ENCODE data around the gene GPX4.

Gene GPX4

GRCh38 chr19:1103708-1104310 lies at the start of gene GPX4:
GPX4 (plus strand) TSS chr19:1103994; CDS start chr19:1104044, 50 bp downstream.
- peak; percentile 98 for DNase-seq (ENCODE audit: low read depth)

GRCh38 chr19:1054102-1055027 lies 49.4 kb upstream of the GPX4 start:
- no peak for DNase-seq (ENCODE audit: low read depth)

- no peak for DNase-seq (ENCODE audit: low read depth)
Measured at GRCh38 chr19:1055028-1055425, 48.8 kb upstream of the GPX4 start.

- DNase-seq (ENCODE audit: low read depth) = no peak
Measured at GRCh38 chr19:1055886-1056620, 47.7 kb upstream of the GPX4 start.

- DNase-seq (ENCODE audit: low read depth) = no peak
Measured at GRCh38 chr19:1057176-1057855, 46.5 kb upstream of the GPX4 start.

GRCh38 chr19:1058112-1058511 lies 45.7 kb upstream of the GPX4 start:
- no peak for DNase-seq (ENCODE audit: low read depth)

GRCh38 chr19:1060689-1061088 lies 43.1 kb upstream of the GPX4 start:
- DNase-seq (ENCODE audit: low read depth) = no peak

GRCh38 chr19:1061987-1062386 lies 41.8 kb upstream of the GPX4 start:
- no peak for DNase-seq (ENCODE audit: low read depth)

- DNase-seq (ENCODE audit: low read depth) = no peak
Measured at GRCh38 chr19:1062387-1063029, 41.3 kb upstream of the GPX4 start.

GRCh38 chr19:1063030-1063908 lies 40.5 kb upstream of the GPX4 start:
- no peak for DNase-seq (ENCODE audit: low read depth)

GRCh38 chr19:1063909-1064660 lies 39.7 kb upstream of the GPX4 start:
- DNase-seq (ENCODE audit: low read depth) = no peak

GRCh38 chr19:1064661-1065605 lies 38.9 kb upstream of the GPX4 start:
- peak; percentile 69 for DNase-seq (ENCODE audit: low read depth)

- no peak for DNase-seq (ENCODE audit: low read depth)
Measured at GRCh38 chr19:1065606-1066109, 38.1 kb upstream of the GPX4 start.

GRCh38 chr19:1066251-1066747 lies 37.5 kb upstream of the GPX4 start:
- DNase-seq (ENCODE audit: low read depth) = no peak

- peak; percentile 83 for DNase-seq (ENCODE audit: low read depth)
Measured at GRCh38 chr19:1066748-1067340, 37.0 kb upstream of the GPX4 start, which contains the start of gene ARHGAP45. ARHGAP45 (plus strand) TSS chr19:1067167; CDS start chr19:1067406, 239 bp downstream.

GRCh38 chr19:1067341-1067957 lies 36.3 kb upstream of the GPX4 start:
- DNase-seq (ENCODE audit: low read depth) = peak; percentile 46

All from stimulated activated CD4-positive, alpha-beta T cell treated with anti-CD3 and anti-CD28 coated beads, Interleukin-2, amount 100 ng/mL, for 4 hours (primary cell).